H1 (cell line): ENCODE measurements around the gene TMEM209. TPM values are rescaled to one million over a fixed set of nuclear protein-coding genes. Genes with fewer than 3 reads are reported as not detected.
A peak's percentile ranks its signal among the peaks of the same experiment; 100 is the strongest.

Experiments
- CTCF ChIA-PET: fragments of 300-600 bp; sonication (Branson Sonifier 250); formaldehyde crosslinking; loops from one replicate; lab custom pipeline; 2021; ENCODE audit not compliant: partially characterized antibody; lab: Charles Lee
- POLR2A ChIA-PET: fragments of 300-600 bp; sonication (Branson Sonifier 250); formaldehyde crosslinking; loops from one replicate; lab custom pipeline; 2021; ENCODE audit warnings: inconsistent platforms; ENCODE audit not compliant: partially characterized antibody; lab: Charles Lee
- DNase-seq, 2 experiments: peaks; one replicate each; pipeline versions ENCODE4 v3.0.0 to v3.0.0-alpha.2; 2010 to 2022; ENCODE audit warnings: low spot score in 2 of 2, low read depth in 1 of 2, mixed read lengths in 1 of 2
- FAIRE-seq: peaks from 2 replicates; lab custom pipeline; 2011; peaks lifted over from hg19 to GRCh38; lab: Jason Lieb, UNC
- H2AFZ ChIP-seq: 2 replicates; pipeline ENCODE4 v1.8.1; 2012; ENCODE audit warnings: low read length, inconsistent platforms
- H2AK5ac ChIP-seq: 2 replicates; pipeline ENCODE4 v1.6.1; 2013; ENCODE audit warnings: low read depth, low read length
- H2BK120ac ChIP-seq: replicated peaks from 2 replicates; pipeline ENCODE3; 2013; ENCODE audit warnings: low read depth, low read length, inconsistent platforms
- H2BK12ac ChIP-seq: 2 replicates; pipeline ENCODE4 v1.6.1; 2013; ENCODE audit warnings: low read depth, low read length
- H2BK15ac ChIP-seq: 2 replicates; pipeline ENCODE4 v1.6.1; 2013; ENCODE audit warnings: low read length
- H2BK20ac ChIP-seq: 2 replicates; pipeline ENCODE4 v1.6.1; 2013; ENCODE audit warnings: low read length
- H2BK5ac ChIP-seq: 2 replicates; pipeline ENCODE4 v1.6.1; 2013; ENCODE audit warnings: low read depth, low read length
- H3K14ac ChIP-seq: 2 replicates; pipeline ENCODE4 v1.6.1; 2013; ENCODE audit warnings: inconsistent platforms; ENCODE audit not compliant: insufficient read length
- H3K18ac ChIP-seq: 2 replicates; pipeline ENCODE4 v1.6.1; 2013; ENCODE audit warnings: low read length; ENCODE audit errors: extremely low read depth
- H3K23ac ChIP-seq: 2 replicates; pipeline ENCODE4 v1.6.1; 2013; ENCODE audit warnings: inconsistent platforms; ENCODE audit not compliant: insufficient read length
- H3K23me2 ChIP-seq: 2 replicates; pipeline ENCODE4 v1.6.1; 2013; ENCODE audit warnings: low read depth, low read length
- H3K27ac ChIP-seq: 2 replicates; pipeline ENCODE4 v1.6.1; 2011; ENCODE audit warnings: low read depth, low read length, inconsistent platforms
- H3K27me3 ChIP-seq, 4 experiments: replicated peaks in 1 of 4; 1 replicate in 1 of 4; 2 replicates in 3 of 4; pipeline versions ENCODE4 v1.6.1 to v1.8.1; 2011 to 2013; ENCODE audit warnings: low read length in 3 of 4, mild to moderate bottlenecking in 3 of 4, inconsistent platforms in 2 of 4, mixed read lengths in 2 of 4, moderate library complexity in 1 of 4; ENCODE audit not compliant: control insufficient read depth in 3 of 4, insufficient read depth in 3 of 4; ENCODE audit errors: extremely low read depth in 1 of 4
- H3K36me3 ChIP-seq, 4 experiments: 2 replicates each; pipeline versions ENCODE4 v1.6.1 to v1.8.1; 2011 to 2013; ENCODE audit warnings: mild to moderate bottlenecking in 4 of 4, low read length in 3 of 4, moderate library complexity in 2 of 4, control low read depth in 1 of 4, inconsistent platforms in 1 of 4; ENCODE audit not compliant: insufficient read depth in 4 of 4, control insufficient read depth in 2 of 4
- H3K4ac ChIP-seq: replicated peaks from 2 replicates; pipeline ENCODE3; 2013; ENCODE audit warnings: low read length, low read depth, mixed read lengths, inconsistent platforms; ENCODE audit not compliant: insufficient read length
- H3K4me1 ChIP-seq, 4 experiments: replicated peaks in 1 of 4; 1 replicate in 1 of 4; 2 replicates in 3 of 4; pipeline versions ENCODE4 v1.6.1 to v1.8.1; 2011 to 2013; ENCODE audit warnings: low read length in 3 of 4, inconsistent platforms in 2 of 4, mixed read lengths in 1 of 4; ENCODE audit not compliant: insufficient read depth in 4 of 4, control insufficient read depth in 3 of 4
- H3K4me2 ChIP-seq, 2 experiments: 2 replicates each; pipeline versions ENCODE4 v1.6.1 to v1.8.1; 2011 to 2013; ENCODE audit warnings: low read depth in 2 of 2, low read length in 2 of 2, control low read depth in 1 of 2, inconsistent platforms in 1 of 2, mild to moderate bottlenecking in 1 of 2; ENCODE audit not compliant: insufficient read depth in 1 of 2
- H3K4me3 ChIP-seq, 4 experiments: fragments of 200-600, 300-600 bp in 1 of 4; sonication (generic), shearing (Covaris generic), sonication (Bioruptor Twin) in 1 of 4; 2 replicates each; pipeline versions ENCODE4 v1.5.1 to v1.8.1; 2011 to 2016; ENCODE audit warnings: low read length in 4 of 4, low read depth in 3 of 4, control low read depth in 2 of 4, inconsistent platforms in 2 of 4, mild to moderate bottlenecking in 2 of 4, mixed read lengths in 1 of 4, moderate library complexity in 1 of 4; ENCODE audit not compliant: insufficient read depth in 2 of 4; ENCODE audit errors: extremely low read depth in 1 of 4
- H3K56ac ChIP-seq: replicated peaks from 2 replicates; pipeline ENCODE3; 2013; ENCODE audit warnings: low read depth, mild to moderate bottlenecking, mixed read lengths, low read length, inconsistent platforms; ENCODE audit not compliant: insufficient read length
- H3K79me1 ChIP-seq: 2 replicates; pipeline ENCODE4 v1.6.1; 2013; ENCODE audit warnings: low read depth, low read length, control low read depth
- H3K79me2 ChIP-seq, 2 experiments: 2 replicates each; pipeline versions ENCODE4 v1.6.1 to v1.8.1; 2012 to 2013; ENCODE audit warnings: low read length in 2 of 2, mild to moderate bottlenecking in 2 of 2, inconsistent platforms in 1 of 2; ENCODE audit not compliant: insufficient read depth in 2 of 2, control insufficient read depth in 1 of 2
- H3K9ac ChIP-seq, 4 experiments: replicated peaks in 1 of 4; 1 replicate in 1 of 4; 2 replicates in 3 of 4; pipeline versions ENCODE4 v1.6.1 to v1.8.1; 2011 to 2013; ENCODE audit warnings: low read depth in 3 of 4, low read length in 3 of 4, control low read depth in 2 of 4, mild to moderate bottlenecking in 2 of 4, moderate library complexity in 2 of 4, inconsistent platforms in 1 of 4; ENCODE audit errors: extremely low read depth in 1 of 4
- H3K9me3 ChIP-seq, 2 experiments: 2 replicates each; pipeline versions ENCODE4 v1.6.1 to v1.8.1; 2012 to 2013; ENCODE audit warnings: mild to moderate bottlenecking in 2 of 2, moderate library complexity in 2 of 2, control low read depth in 1 of 2, inconsistent platforms in 1 of 2, low read depth in 1 of 2, low read length in 1 of 2, mixed read lengths in 1 of 2; ENCODE audit not compliant: insufficient read depth in 2 of 2
- H4K20me1 ChIP-seq, 2 experiments: replicated peaks in 1 of 2; 2 replicates each; pipeline versions ENCODE3 to v1.8.1; 2011 to 2013; ENCODE audit warnings: inconsistent platforms in 2 of 2, low read length in 2 of 2, mild to moderate bottlenecking in 1 of 2; ENCODE audit not compliant: insufficient read depth in 2 of 2, control insufficient read depth in 1 of 2
- H4K5ac ChIP-seq: 2 replicates; pipeline ENCODE4 v1.6.1; 2013; ENCODE audit warnings: low read length, low read depth, mixed read lengths, inconsistent platforms; ENCODE audit not compliant: insufficient read length
- H4K8ac ChIP-seq: 2 replicates; pipeline ENCODE4 v1.8.0; 2013; ENCODE audit warnings: mild to moderate bottlenecking, moderate library complexity, low read length, inconsistent platforms; ENCODE audit not compliant: insufficient read depth; ENCODE audit errors: extremely low read depth
- H4K91ac ChIP-seq: replicated peaks from 2 replicates; pipeline ENCODE3; 2013; ENCODE audit warnings: low read length, mixed read lengths, inconsistent platforms; ENCODE audit not compliant: insufficient read length
- CREB1 ChIP-seq: IDR thresholded peaks from 2 replicates; pipeline ENCODE4 v1.6.1; 2012; ENCODE audit warnings: inconsistent platforms
- E2F6 ChIP-seq: IDR thresholded peaks from 2 replicates; pipeline ENCODE4 v1.6.1; 2012; ENCODE audit warnings: inconsistent platforms
- MAX ChIP-seq: IDR thresholded peaks from 2 replicates; pipeline ENCODE4 v1.6.1; 2012; ENCODE audit warnings: inconsistent platforms
- WGBS, 2 experiments: shearing (Covaris generic) in 1 of 2; methylation state at CpG; one replicate each; pipeline versions ENCODE4 v1.1.6 to v1.1.7; 2013 to 2015; ENCODE audit warnings: low lambda C conversion rate in 2 of 2, mixed read lengths in 2 of 2, inconsistent platforms in 1 of 2, low coverage in 1 of 2, missing lambda C conversion rate in 1 of 2; ENCODE audit not compliant: insufficient replicate concordance in 2 of 2, insufficient coverage in 1 of 2, insufficient read length in 1 of 2; ENCODE audit errors: extremely low coverage in 1 of 2, missing lambda C conversion rate in 1 of 2; 5-methylcytosine and 5-hydroxymethylcytosine counted together
- polyA plus RNA-seq, 7 experiments: library from polyadenylated mRNA; depleted of rRNA in 3 of 7; stranded (reverse) in 5 of 7; unstranded in 2 of 7; fragments of >200 nt in 5 of 7; fragments of 200-250 nt in 2 of 7; gene quantifications; 1 replicate in 5 of 7; 2 replicates in 1 of 7; 4 replicates in 1 of 7; pipeline versions ENCODE4 v1.2.1 to v1.2.3, GENCODE V29; 2011 to 2013; ENCODE audit warnings: missing spikeins in 2 of 7, mixed read lengths in 2 of 7
- total RNA-seq: library from RNA; stranded (reverse); fragmentation: NEBNext Ultra II Directional; extraction: Animal tissue kit (Norgen Biotek cat#: 25700); gene quantifications from 2 replicates; pipeline ENCODE4 v1.2.1, GENCODE V29; 2021

Gene TMEM209
- total and polyA plus RNA-seq, 2 of the 8 experiments (the other 6 are each of a cell fraction or from before 2014, with no cell fraction given): 28.5 to 30.5 TPM

DNA sequence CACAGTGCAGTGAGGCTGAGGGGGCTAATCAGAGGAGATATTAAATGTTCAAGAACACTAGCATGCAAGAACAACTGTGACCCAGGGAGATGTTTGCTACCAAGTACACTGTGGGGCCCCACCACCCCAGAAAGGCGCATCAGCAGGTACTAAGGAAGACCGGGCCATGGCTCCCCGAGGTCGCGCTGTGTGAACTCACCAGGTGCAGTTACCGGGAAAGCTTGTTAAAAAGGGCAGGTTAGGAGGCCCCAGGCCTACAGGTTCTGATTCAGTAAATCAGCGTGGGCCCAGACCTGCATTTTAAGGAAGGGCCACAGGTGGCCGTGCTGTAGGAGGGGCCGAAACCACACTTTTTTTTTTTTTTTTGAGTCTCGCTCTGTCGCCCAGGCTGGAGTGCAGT lies 54.6 kb downstream of the TMEM209 start:
- peak; percentile 30; the same call in 1 of the 2 replicates for TF ChIP-seq MAX
- peak; percentile 39; the same call in 1 of the 2 replicates for TF ChIP-seq E2F6
- TF ChIP-seq CREB1: no peak
- WGBS, 2 experiments: 82% methylated on average over 9 of the region's 11 CpGs; no CpG with 5 or more reads in 1 of the 2 experiments
- DNase-seq (peak in 1 of 2 experiments; percentile 54), FAIRE-seq (no peak)
- no peaks in the 10 kb centered on the region; a peak in 1 of 7 replicates for H3K27me3 ChIP-seq
- H4K5ac ChIP-seq: no peak overlapping the region
- H2AFZ ChIP-seq: no peak overlapping the region
- peaks cover 0 to 4% (median under 1%) of the 10 kb centered on the region in 4 experiments; a peak in 4 of 7 replicates for H3K4me1 ChIP-seq
- H4K8ac ChIP-seq: no peak overlapping the region; the same call in 1 of the 2 replicates
- ChIA-PET POLR2A (interaction anchor here (1.5 kb wide), 1 partner anchor 55 kb away, joined by 4 read pairs; the partner anchor contains the start of gene TMEM209), CTCF (interaction anchor here (1.1 to 1.3 kb wide), 2 partner anchors 67 to 88 kb away, joined by 3 to 6 read pairs; no protein-coding TSS in a partner anchor)
- H3K23ac ChIP-seq: no peak overlapping the region
- no peak overlapping the region for H2BK5ac ChIP-seq
- H2BK15ac ChIP-seq: no peak overlapping the region
- H3K9ac ChIP-seq: no peak overlapping the region
- H3K14ac ChIP-seq: no peak overlapping the region
- H2BK12ac ChIP-seq: no peak overlapping the region
- H2BK20ac ChIP-seq: no peak overlapping the region
- H3K23me2 ChIP-seq: peaks cover 12% of the 10 kb centered on the region; the same call in 1 of the 2 replicates
- no peak overlapping the region for H2AK5ac ChIP-seq
- H2BK120ac ChIP-seq: no peak overlapping the region
- no peak overlapping the region for H3K18ac ChIP-seq
- no peak overlapping the region for H3K4ac ChIP-seq
- H3K79me2 ChIP-seq: no peaks in the 10 kb centered on the region
- no peak overlapping the region for H3K27ac ChIP-seq
- H3K4me2 ChIP-seq: no peak overlapping the region
- no peaks in the 10 kb centered on the region for H3K9me3 ChIP-seq
- H3K56ac ChIP-seq: no peak overlapping the region
- no peaks in the 10 kb centered on the region; a peak in 1 of 8 replicates for H3K36me3 ChIP-seq
- H4K91ac ChIP-seq: no peak overlapping the region
- no peaks in the 10 kb centered on the region for H3K79me1 ChIP-seq
- H3K4me3 ChIP-seq: no peak overlapping the region
- peaks cover 0 to 11% of the 10 kb centered on the region in 2 experiments for H4K20me1 ChIP-seq
